Glomerular visceral epithelial cell (primary cell): ENCODE measurements around the gene RIMBP2.
"Not testable (repeated sequence)": the region's sequence is repeated elsewhere in the genome, so short reads cannot be mapped to it uniquely, and the experiment has no call there.

Experiments used
- DNase-seq: peaks from one replicate; pipeline ENCODE4 v3.0.0-alpha.2; 2016; ENCODE audit errors: extremely low spot score

Gene RIMBP2, protein sequence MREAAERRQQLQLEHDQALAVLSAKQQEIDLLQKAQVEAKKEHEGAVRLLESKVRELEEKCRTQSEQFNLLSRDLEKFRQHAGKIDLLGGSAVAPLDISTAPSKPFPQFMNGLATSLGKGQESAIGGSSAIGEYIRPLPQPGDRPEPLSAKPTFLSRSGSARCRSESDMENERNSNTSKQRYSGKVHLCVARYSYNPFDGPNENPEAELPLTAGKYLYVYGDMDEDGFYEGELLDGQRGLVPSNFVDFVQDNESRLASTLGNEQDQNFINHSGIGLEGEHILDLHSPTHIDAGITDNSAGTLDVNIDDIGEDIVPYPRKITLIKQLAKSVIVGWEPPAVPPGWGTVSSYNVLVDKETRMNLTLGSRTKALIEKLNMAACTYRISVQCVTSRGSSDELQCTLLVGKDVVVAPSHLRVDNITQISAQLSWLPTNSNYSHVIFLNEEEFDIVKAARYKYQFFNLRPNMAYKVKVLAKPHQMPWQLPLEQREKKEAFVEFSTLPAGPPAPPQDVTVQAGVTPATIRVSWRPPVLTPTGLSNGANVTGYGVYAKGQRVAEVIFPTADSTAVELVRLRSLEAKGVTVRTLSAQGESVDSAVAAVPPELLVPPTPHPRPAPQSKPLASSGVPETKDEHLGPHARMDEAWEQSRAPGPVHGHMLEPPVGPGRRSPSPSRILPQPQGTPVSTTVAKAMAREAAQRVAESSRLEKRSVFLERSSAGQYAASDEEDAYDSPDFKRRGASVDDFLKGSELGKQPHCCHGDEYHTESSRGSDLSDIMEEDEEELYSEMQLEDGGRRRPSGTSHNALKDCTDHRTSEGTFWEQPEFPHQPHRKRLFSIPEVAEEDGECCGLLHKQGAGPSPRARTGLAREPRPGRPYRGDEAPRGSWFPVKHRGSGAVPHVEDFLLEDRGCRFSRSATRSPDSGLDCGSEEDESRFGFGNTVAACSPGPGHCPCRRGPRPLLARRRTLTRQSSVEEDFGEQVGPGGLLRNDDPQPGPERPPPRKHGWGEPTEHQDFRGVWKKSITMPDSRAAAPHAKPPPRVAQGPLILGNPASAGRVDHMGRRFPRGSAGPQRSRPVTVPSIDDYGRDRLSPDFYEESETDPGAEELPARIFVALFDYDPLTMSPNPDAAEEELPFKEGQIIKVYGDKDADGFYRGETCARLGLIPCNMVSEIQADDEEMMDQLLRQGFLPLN (N-terminal part only)

DNA sequence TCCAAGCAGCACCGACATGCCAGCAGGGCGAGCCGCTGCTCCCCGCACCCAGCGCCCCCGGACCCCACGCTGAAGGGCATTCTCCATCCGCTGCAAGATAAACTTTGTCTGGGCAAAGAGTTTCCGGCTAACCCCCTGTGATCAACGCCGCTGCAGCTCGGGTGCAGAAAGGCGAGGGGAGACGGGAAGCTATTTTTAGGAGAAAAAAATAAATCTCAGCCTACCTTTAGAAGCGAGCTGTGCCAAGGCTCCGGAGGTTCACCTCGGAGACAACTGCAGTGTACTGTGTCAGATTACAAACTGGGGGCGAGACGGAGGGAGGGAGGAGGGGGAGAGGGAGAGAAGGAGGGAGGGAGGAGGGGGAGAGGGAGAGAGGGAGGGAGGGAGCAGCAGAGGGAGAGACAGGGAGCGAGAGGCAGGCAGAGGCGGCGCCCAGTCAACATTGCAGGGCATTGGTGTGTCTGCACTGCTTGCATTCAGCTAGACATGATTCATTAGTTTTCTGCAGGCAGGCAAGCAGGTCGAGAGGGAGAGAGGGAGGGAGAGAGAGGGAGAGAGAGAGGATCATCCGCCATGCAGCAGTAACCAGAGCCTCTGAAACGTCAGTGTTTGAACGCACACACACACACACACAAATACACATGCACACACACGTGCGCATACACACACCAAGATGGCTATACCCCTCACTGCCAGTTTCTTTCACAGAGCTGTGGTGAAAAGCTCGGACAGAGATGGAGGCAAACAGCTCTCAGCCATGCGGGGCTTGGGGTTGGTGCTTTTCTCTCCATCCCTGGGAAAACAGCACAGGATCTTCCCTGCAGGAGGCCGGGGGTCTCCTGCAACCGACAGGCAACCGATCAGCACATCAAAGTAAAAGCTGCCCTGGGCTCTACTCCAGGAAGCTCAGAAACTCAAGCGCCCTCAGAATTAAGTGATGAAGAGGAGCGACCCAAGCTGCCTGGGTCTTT is at the start of gene RIMBP2:
TSS of gene RIMBP2 (minus strand) at position 302 of the 971 bp plus-strand sequence. CDS start 237,286 bp downstream, outside the sequence.
- DNase-seq, result no peak

DNA sequence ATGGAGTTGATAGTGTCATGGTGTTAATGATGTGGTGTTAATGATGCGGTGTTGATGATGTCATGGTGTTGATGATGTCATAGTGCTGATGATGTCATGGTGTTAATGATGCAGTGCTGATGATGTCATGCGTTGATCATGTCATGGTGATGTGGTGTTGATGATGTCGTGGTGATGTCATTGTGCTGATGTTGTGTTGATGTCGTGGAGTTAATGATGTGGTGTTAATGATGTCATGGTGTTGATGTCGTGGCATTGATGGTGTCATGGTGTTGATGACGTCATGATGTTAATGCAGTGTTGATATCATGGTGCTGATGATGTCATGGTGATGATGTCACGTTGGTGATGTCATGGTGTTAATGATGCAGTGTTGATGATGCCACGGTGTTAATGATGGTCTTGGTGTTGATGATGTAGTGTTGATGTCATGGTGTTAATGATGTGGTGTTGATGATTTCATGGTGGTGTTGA is 49.1 kb upstream of the RIMBP2 start:
- DNase-seq, result no peak

DNA sequence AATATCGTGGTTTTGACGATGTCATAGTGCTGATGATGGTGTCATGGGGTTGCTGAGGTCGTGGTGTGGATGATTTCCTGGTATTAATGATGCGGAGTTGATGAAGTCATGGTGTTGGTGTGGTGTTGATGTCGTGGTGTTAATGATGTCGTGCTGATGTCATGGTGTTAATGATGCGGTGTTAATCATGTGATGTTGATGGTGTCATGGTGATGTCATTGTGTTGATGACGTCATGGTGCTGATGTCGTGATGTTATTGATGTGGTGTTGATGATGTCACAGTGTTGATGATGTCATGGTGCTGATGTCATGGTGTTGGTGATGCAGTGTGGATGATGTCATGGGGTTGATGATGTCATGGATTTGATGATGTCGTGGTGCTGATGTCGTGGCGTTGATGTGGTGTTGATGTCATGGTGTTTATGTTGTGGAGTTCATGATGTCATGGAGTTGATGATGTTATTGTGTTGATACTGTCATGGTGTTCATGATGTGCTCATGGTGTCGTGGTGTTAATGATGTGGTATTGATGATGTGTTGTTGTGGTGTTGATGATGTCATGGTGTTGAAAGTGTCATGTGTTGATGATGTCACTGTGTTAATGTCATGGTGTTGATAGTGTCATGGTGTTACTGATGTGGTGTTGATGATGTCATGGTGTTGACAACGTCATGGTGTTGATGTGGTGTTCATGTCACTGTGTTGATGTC is 48.5 kb upstream of the RIMBP2 start:
- DNase-seq, result peak; percentile 11

DNA sequence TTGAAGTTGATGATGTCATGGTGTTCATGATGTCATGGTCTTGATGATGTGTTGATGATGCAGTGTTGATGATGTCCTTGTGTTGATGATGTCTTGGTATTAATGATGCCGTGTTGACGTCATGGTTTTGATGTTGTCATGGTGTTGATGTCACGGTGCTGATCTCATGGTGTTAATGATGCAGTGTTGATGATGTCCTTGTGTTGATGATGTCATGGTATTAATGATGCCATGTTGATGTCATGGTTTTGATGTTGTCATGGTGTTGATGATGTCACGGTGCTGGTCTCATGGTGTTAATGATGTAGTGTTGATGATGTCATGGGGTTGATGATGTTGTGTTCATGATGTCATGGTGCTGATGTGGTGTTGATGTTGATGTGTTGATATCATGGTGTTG is 48.0 kb upstream of the RIMBP2 start:
- no peak for DNase-seq

DNA sequence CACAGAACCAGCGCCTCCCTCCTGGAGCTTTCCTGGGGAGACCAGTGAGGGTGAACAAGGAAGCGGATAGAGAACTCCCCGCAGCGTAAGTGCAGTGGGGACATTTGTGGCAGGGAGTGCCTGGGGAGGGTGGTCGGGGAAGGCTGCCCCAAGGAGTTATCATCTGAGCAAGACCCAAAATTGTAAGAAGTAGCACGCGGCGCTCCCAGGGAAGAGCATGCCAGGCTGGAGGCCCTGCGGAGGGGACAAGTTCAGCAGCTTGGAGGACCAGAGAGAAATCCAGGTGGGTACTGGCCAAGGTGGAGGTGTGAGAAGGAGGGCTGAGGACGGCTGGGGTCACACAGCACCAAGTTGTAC is 46.2 kb upstream of the RIMBP2 start:
- no peak for DNase-seq

DNA sequence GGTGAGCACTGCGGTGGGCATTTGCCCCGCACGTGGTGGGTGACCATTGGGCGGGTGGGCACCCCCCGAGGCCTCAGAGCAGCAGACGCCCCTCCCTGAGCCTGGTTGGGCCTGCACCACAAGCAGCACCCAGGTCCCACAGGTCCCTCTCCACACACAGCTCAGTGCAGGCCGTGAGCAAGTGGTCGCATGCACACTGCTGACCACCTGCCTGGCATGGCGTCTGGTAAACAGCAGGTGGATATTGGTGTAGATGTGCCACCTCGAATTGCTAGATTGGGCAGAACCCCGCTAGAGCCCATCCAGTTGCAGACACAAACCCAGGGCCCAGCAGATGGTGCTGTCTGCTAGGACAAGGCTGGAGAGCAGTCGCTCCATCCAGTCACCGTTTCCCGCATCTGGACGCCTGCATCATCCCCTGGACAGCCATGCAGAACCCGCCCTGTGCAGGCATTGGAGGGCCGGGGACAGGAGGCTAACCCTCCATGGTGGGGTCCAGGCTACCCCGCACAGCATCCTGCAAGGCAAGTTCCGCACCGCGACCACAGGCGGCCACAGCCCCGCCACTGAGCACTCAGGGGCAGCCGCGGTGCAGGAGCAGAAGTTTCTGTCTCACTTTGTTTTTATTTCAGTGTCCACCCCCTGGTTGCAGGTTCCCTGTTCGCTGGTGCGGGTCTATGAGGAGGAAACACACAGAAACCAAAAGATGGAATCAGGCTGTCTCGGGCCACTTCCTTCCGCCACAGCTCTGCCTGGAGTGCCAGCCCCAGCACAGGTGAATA is 45.6 kb upstream of the RIMBP2 start:
- peak; percentile 23 for DNase-seq

DNA sequence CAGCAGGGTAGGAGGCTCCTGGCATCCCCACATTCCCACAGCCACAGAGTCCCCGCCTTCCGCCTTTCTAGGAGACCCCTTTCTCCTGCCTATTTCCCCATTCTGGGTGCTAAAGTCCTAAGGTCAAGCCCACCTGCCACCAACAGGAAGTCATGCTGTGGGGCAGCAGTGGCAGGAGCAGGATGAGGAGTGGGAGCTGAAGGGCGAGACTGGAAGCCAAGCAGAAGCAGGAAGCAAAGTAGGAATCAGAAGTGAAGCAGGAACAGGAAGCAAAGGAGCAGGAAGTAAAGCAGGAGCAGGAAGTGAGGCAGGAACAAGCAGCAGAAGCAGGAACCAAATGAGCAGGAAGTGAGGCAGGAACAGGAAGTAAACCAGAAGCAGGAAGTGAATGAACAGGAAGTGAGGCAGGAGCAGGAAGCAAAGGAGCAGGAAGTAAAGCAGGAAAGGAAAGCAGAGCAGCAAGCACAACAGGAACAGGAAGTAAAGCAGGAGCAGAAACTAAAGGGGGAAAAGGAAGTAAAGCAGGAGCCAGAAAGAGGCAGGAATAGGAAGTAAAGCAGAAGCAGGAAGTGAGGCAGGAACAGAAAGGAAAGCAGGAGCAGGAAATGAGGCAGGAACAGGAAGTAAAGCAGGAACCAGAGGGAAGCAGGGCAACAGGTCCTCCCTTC is 38.3 kb upstream of the RIMBP2 start:
- DNase-seq, result no peak

DNA sequence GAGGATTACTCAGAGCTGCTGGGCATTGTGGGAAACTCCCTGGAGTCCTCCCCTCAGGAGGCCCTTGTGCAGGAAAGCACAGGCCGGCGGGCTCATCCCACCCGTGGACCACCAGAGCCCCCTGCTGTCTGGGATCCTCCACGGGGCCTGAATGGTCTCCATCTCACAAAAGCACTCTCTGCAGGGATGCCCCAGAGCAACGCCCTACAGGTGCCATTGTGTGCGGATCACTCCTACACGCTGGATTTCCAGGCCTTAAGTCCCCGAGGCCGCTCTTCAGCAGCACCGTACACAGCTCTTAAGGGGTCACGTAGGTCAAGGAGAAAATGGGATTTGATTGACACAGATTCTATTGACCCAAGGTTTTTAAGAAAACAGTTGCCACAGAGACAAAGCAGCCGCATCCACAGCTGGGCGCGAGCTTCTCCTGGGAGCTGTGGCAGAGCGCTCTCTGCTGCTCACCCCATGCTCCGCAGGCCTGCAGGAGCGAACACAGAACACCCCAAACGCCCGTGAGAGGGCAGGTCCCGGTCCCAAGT is 36.7 kb upstream of the RIMBP2 start:
- DNase-seq, result no peak

DNA sequence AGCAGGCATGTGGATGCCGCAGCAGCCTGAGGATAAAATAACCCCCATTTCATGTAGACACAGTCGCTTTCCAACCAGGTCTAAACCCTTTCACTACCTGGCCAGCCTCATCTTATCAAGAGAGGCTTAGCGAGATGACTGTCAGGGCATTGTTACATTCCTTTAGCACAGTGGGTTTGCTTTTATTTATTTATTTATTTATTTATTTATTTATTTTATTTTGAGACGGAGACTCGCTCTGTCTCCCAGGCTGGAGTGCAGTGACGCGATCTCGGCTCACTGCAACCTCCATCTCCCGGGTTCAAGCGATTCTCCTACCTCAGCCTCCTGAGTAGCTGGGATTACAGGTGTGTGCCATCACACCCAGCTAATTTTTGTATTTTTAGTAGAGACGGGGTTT is 35.9 kb upstream of the RIMBP2 start:
- not testable (repeated sequence) for DNase-seq

DNA sequence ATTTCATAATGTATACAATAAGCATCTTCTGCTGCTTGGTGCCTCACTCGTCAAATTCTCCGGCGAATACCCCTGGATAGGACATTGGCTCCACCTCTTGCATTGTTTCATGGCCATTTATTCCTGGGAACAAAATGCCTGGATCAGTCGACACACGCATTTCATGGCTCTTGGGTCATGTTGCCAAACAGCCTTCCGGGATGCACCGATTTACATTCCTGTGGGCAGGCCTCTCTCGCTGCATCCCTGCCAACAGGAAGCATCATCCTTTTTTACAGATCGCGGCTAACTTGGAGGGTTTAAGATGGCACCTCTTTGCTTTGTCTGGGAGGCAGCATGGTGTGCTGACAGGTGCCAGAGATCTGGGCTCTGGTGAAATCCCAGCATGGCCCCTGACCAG is 32.7 kb upstream of the RIMBP2 start:
- no peak for DNase-seq

DNA sequence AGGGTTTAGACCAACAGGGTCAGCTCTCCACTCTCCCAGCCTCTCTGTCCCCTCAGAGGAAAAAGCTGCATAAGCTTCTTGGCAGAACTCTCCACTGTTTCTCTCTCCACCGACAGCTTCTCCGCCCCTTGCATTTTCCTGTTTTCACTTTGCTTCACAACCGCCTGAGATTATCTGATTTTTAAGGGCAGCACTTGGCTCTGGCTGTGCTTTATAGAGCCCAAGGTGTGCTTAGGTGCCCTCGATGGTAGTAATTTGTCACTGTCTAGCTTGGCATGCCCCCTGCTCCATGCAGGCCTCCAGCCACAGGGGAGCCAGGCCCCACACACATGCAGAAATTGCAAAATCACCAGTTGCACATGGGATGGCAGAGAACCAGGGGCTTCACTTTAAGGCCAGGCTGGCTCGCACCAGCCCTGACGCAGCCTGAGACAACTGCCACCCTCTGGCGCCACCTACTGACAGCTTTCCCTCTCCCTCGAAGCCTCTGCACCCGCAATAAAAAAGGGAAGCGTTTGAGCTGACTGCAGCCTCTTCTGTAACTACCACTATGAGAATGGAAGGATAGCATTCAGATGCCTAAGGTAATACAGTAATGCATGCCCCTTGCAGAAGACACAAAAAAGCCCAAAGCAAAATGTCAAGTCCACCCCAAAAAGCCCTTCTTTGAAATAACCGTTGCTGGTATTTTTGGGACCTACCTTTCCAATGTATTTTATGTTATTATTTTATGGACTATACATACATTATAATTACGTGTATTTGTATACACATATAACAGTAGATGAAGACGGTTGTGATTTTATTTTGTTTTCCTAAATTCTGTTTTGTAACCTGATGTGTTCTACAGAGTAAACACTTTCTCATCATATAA is 32.0 kb upstream of the RIMBP2 start:
- peak; percentile 40 for DNase-seq

DNA sequence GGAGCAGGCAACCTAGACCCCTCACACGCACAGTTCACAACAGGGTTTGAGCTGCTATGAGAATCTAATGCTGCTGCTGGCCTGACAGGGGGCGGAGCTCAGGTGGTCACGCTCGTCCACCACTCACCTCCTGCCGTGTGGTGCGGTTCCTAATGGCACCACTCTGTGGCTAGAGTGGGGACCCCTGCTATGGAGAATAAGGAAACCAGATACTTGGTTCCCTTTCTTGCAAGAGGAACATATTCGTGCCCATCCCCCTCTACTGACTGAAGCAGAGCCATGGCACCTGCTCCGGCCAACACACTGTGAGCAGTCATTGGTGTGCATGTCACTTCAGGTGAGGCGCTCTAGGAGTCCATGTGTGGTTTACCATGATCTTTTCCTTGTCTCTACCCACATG is 30.4 kb upstream of the RIMBP2 start:
- DNase-seq, result no peak

DNA sequence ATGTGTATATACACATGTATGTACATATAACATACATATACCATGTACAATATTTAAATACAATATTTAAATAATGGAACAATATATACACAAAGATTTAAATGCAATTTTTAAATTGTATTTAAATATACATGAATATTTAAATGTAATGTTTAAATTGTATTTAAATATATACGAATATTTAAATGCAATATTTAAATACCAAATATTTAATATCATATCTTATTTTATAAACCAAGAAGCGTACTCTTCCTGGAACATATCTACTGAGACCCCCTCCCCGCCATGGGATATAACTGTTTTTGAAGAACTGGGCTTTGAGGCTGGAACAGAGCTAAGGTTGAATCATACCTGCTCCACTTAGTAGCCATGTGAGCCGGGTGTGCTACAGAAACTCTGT is 29.8 kb upstream of the RIMBP2 start:
- DNase-seq, result no peak

DNA sequence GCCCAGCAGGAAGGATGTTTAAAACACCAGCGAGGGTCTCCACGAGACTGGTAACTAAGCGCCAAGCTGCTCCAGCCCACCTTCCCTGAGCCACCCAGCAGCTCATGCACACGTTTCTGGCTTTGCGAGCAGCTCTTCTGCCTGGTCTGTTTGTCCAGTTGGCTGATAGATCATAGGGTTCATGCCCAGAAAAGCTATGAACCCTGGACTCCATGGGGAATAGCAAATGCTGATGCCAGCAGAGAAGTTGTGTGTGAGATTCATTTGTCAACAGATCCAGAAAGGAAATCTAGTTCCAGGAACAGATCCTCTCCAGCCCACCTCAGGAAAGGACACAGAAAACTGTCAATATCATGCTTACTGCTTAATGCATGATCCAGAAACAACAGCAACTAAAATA is 28.2 kb upstream of the RIMBP2 start:
- DNase-seq, result no peak

DNA sequence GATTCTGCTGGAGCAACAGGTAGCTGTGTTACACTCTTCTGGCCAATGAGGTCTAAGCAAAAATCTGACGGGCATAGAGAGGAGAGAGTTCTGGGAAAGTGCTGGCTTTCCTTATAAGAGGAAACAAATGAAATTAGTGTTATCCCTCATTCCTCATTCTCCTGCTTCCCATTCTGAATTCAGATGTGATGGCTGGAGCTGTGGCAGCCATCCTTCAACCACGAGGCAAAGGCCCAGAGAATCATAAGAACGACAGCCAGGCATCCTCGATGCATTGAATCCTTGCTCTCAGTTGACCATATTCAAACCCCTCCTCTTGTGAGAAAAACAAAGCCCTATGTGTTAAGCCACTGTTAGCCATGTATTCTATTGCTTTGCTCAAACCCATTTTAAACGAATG is 27.5 kb upstream of the RIMBP2 start:
- DNase-seq, result no peak

DNA sequence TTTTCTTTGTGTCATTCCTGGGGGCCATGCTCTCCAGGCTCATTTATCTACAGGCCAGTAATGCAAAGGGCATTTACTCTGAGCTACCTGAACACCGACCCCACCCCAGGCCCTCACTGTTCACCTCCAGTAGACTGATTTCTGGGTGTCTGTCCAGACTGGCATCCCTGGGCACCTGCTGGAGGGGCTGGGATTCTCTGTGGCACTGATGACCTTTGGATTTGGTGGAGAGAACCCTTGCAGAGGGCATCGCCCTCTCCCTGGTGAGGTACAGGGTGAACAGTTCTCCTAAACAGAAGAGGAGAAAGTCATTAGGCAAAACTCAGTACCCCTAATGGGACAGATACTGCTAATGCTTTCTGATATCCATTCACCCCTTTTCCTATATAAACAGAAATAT is 27.1 kb upstream of the RIMBP2 start:
- DNase-seq, result no peak

DNA sequence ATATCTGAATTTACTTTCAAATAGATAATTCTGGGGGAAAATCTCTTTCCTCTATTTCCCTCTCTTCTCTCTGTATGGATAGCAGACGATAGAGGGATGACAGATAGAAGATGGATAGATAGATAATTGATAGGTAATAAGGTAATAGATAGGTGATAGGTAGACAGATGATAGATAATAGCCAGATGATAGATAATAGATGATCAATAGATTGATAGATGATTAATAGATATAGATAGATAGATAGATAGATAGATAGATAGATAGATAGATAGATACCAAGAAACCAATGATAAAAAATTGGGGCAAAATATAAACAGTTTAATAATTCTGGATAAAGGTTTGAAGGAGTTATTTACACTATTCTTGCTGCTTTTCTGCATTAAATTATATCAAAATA is 26.6 kb upstream of the RIMBP2 start:
- DNase-seq, result no peak

DNA sequence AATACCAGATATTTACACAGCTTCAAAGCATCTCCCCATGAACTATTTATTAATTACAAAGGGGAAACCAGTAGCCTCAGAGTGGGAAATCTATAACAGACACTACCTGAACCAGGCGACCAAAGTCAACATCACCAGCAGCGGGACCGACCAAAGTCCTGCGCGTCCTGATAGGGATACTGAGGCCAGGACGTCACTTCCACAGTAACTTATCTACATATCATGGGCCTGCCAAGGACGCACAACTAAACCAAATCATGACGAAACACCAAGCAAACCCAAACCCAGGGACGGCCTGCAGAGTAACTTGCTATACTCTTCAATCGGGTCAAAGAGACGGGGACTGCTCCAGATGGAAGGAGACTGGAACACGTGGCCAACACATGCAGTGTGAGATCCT is 26.0 kb upstream of the RIMBP2 start:
- no peak for DNase-seq
